ENCODE results near the gene NRAS.

DNA sequence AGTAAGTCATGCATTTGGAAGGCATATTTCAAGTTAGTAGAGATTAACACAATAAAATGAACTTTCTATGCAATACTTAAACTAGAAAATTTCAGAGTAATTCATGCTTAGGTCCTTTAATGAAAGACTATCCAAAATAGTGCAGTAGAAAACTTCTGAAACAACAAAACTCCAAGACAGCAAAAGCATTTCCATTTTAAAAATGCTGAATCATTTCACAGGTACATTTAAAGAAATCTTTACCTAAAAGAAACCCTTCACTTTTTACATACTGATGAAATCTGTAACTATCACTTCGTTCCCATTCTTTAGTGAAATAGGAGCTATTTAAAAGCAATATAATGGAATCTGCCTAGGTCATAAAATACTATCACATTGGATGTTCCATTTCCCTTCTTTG, 23.8 kb upstream of the NRAS start:
- TF ChIP-seq, protein P1, sequence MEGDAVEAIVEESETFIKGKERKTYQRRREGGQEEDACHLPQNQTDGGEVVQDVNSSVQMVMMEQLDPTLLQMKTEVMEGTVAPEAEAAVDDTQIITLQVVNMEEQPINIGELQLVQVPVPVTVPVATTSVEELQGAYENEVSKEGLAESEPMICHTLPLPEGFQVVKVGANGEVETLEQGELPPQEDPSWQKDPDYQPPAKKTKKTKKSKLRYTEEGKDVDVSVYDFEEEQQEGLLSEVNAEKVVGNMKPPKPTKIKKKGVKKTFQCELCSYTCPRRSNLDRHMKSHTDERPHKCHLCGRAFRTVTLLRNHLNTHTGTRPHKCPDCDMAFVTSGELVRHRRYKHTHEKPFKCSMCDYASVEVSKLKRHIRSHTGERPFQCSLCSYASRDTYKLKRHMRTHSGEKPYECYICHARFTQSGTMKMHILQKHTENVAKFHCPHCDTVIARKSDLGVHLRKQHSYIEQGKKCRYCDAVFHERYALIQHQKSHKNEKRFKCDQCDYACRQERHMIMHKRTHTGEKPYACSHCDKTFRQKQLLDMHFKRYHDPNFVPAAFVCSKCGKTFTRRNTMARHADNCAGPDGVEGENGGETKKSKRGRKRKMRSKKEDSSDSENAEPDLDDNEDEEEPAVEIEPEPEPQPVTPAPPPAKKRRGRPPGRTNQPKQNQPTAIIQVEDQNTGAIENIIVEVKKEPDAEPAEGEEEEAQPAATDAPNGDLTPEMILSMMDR (IDR thresholded peaks at IDR 0.05; ENCODE audit: borderline replicate concordance, extremely low read depth, low read length, poor library complexity, severe bottlenecking) = no peak
- no peak for TF ChIP-seq EZH2 (IDR thresholded peaks at IDR 0.05; ENCODE audit: borderline replicate concordance, low read depth, low read length, severe bottlenecking)

Data from DND-41 (cell line).